SK-N-SH (cell line): Measurements from ENCODE around the gene BUB1. TPM values are rescaled to one million over a fixed set of nuclear protein-coding genes. Genes with fewer than 3 reads are reported as not detected.

Source experiments
- CTCF ChIA-PET: fragments of 300-600, 350-600 bp; formaldehyde crosslinking; extraction: SDS; loops from one replicate; lab custom pipeline; 2021; lab: Yijun Ruan, JAX
- POLR2A ChIA-PET: fragments of 350-600 bp; sonication (Branson Sonifier 250); formaldehyde crosslinking; extraction: SDS; loops from one replicate; lab custom pipeline; 2020; ENCODE audit warnings: antibody characterized with exemption, inconsistent platforms; lab: Yijun Ruan, JAX
- DNase-seq: peaks from one replicate; pipeline ENCODE4 v3.0.0; 2012
- H2AFZ ChIP-seq: fragments of 200-600 bp; sonication (generic); 2 replicates; pipeline ENCODE4 v1.8.1; 2016; ENCODE audit warnings: antibody characterized with exemption, mild to moderate bottlenecking, low read depth
- H3F3A ChIP-seq: fragments of 200-600 bp; sonication (generic); replicated peaks from 2 replicates; pipeline ENCODE3; 2016; ENCODE audit warnings: antibody characterized with exemption, mild to moderate bottlenecking; ENCODE audit not compliant: insufficient read depth
- H3K27ac ChIP-seq, 2 experiments: fragments of 200-500 bp in 1 of 2; fragments of 200-600 bp in 1 of 2; sonication (Bioruptor generic) in 1 of 2; sonication (generic), shearing (Covaris generic) in 1 of 2; 2 replicates each; pipeline versions ENCODE4 v1.5.1 to v1.6.1; 2014 to 2016; ENCODE audit warnings: low read depth in 2 of 2, inconsistent platforms in 1 of 2, low read length in 1 of 2, mild to moderate bottlenecking in 1 of 2, mixed read lengths in 1 of 2
- H3K27me3 ChIP-seq: fragments of 200-600 bp; sonication (generic), shearing (Covaris generic); 2 replicates; pipeline ENCODE4 v1.6.1; 2016; ENCODE audit warnings: mixed run types; ENCODE audit not compliant: insufficient read depth
- H3K36me3 ChIP-seq, 2 experiments: fragments of 200-500 bp in 1 of 2; fragments of 200-600 bp in 1 of 2; sonication (Bioruptor generic) in 1 of 2; sonication (generic) in 1 of 2; replicated peaks in 1 of 2; 2 replicates each; pipeline versions ENCODE3 to v1.5.1; 2014 to 2016; ENCODE audit warnings: low read length in 1 of 2, mild to moderate bottlenecking in 1 of 2; ENCODE audit not compliant: insufficient read depth in 2 of 2, control insufficient read depth in 1 of 2
- H3K4me1 ChIP-seq, 2 experiments: fragments of 200-500 bp in 1 of 2; fragments of 200-600 bp in 1 of 2; sonication (Bioruptor generic) in 1 of 2; sonication (generic), shearing (Covaris generic) in 1 of 2; 2 replicates each; pipeline versions ENCODE4 v1.5.1 to v1.6.1; 2014 to 2016; ENCODE audit warnings: low read depth in 1 of 2, low read length in 1 of 2, mixed run types in 1 of 2; ENCODE audit not compliant: insufficient read depth in 2 of 2, control insufficient read depth in 1 of 2
- H3K4me2 ChIP-seq: fragments of 200-600 bp; sonication (generic), shearing (Covaris generic); 2 replicates; pipeline ENCODE4 v1.6.1; 2017; ENCODE audit warnings: mixed run types
- H3K4me3 ChIP-seq, 2 experiments: fragments of 200-500 bp in 1 of 2; fragments of 200-600 bp in 1 of 2; sonication (Bioruptor generic) in 1 of 2; sonication (generic), shearing (Covaris generic) in 1 of 2; 2 replicates each; pipeline versions ENCODE4 v1.5.1 to v1.8.1; 2014 to 2016; ENCODE audit warnings: low read depth in 2 of 2, inconsistent platforms in 1 of 2, low read length in 1 of 2, mild to moderate bottlenecking in 1 of 2, mixed read lengths in 1 of 2, moderate library complexity in 1 of 2
- H3K79me2 ChIP-seq: fragments of 200-600 bp; sonication (generic); 2 replicates; pipeline ENCODE4 v1.8.1; 2017; ENCODE audit warnings: mild to moderate bottlenecking; ENCODE audit not compliant: insufficient read depth
- H3K9ac ChIP-seq: fragments of 200-600 bp; sonication (generic); 2 replicates; pipeline ENCODE4 v1.6.1; 2017; ENCODE audit warnings: mixed run types
- H3K9me2 ChIP-seq: fragments of 200-600 bp; sonication (generic); 2 replicates; pipeline ENCODE4 v1.6.1; 2017; ENCODE audit warnings: mixed run types
- H3K9me3 ChIP-seq: fragments of 200-600 bp; sonication (generic); 2 replicates; pipeline ENCODE4 v1.6.1; 2017; ENCODE audit warnings: mixed run types, mild to moderate bottlenecking, moderate library complexity
- H4K20me1 ChIP-seq: fragments of 200-600 bp; sonication (generic); 2 replicates; pipeline ENCODE4 v1.6.1; 2017; ENCODE audit warnings: mild to moderate bottlenecking, mixed run types; ENCODE audit not compliant: insufficient read depth
- EP300 ChIP-seq, 2 experiments: IDR thresholded peaks; 2 replicates each; pipeline versions ENCODE4 v1.4.0 to v1.6.1; 2012; ENCODE audit warnings: borderline replicate concordance in 1 of 2, low read depth in 1 of 2, low read length in 1 of 2
- FOSL2 ChIP-seq: IDR thresholded peaks from 2 replicates; pipeline ENCODE4 v1.4.0; 2012; ENCODE audit warnings: low read depth, mild to moderate bottlenecking, moderate library complexity, borderline replicate concordance
- FOXJ3 ChIP-seq: sonication (generic); formaldehyde crosslinking; IDR thresholded peaks from 2 replicates; pipeline ENCODE4 v1.5.1; 2020; ENCODE audit warnings: mild to moderate bottlenecking, missing genetic modification reagents
- GABPA ChIP-seq: IDR thresholded peaks from 2 replicates; pipeline ENCODE4 v1.4.0; 2012; ENCODE audit warnings: low read depth, mild to moderate bottlenecking
- GATA2 ChIP-seq: sonication (generic); formaldehyde crosslinking; IDR thresholded peaks from 2 replicates; pipeline ENCODE4 v1.5.0; 2020; ENCODE audit warnings: mild to moderate bottlenecking, missing genetic modification reagents
- JUND ChIP-seq: IDR thresholded peaks from 2 replicates; pipeline ENCODE4 v1.4.0; 2012
- MEF2A ChIP-seq: IDR thresholded peaks from 2 replicates; pipeline ENCODE4 v1.4.0; 2012; ENCODE audit warnings: low read depth, borderline replicate concordance
- RAD21 ChIP-seq: IDR thresholded peaks from 2 replicates; pipeline ENCODE4 v1.6.1; 2012; ENCODE audit warnings: mild to moderate bottlenecking, low read length
- REST ChIP-seq: IDR thresholded peaks from 2 replicates; pipeline ENCODE4 v1.6.1; 2012; ENCODE audit warnings: mild to moderate bottlenecking, low read depth, low read length, moderate library complexity
- SMC3 ChIP-seq: IDR thresholded peaks from 2 replicates; pipeline ENCODE4 v1.6.1; 2012; ENCODE audit warnings: low read depth, low read length, improper control_type of control experiment
- TCF12 ChIP-seq: IDR thresholded peaks from 2 replicates; pipeline ENCODE4 v1.4.0; 2012
- USF1 ChIP-seq: IDR thresholded peaks from 2 replicates; pipeline ENCODE4 v1.4.0; 2012; ENCODE audit warnings: low read depth, borderline replicate concordance
- WGBS: methylation state at CpG from one replicate; pipeline ENCODE4 v1.1.6; 2017; ENCODE audit warnings: low lambda C conversion rate; 5-methylcytosine and 5-hydroxymethylcytosine counted together
- polyA plus RNA-seq, 3 experiments: library from polyadenylated mRNA; depleted of rRNA; stranded (reverse); fragments of >200 nt; gene quantifications; 2 replicates each; pipeline ENCODE4 v1.2.3, GENCODE V29; 2012
- TF ChIP-seq, protein P1 (sequence below): fragments of 150-350 bp; IDR thresholded peaks from 2 replicates; pipeline ENCODE4 v1.6.1; 2017; ENCODE audit warnings: antibody characterized with exemption, low read length, low read depth, borderline replicate concordance
- TF ChIP-seq, protein P2 (sequence below): IDR thresholded peaks from 2 replicates; pipeline ENCODE4 v1.4.0; 2012; ENCODE audit warnings: low read depth
- TF ChIP-seq, protein P3 (sequence below): IDR thresholded peaks from 2 replicates; pipeline ENCODE4; 2012

The BUB1 gene
- polyA plus RNA-seq, 1 of the 3 experiments (the other 2 are of a cell fraction) = 9.0 TPM

DNA sequence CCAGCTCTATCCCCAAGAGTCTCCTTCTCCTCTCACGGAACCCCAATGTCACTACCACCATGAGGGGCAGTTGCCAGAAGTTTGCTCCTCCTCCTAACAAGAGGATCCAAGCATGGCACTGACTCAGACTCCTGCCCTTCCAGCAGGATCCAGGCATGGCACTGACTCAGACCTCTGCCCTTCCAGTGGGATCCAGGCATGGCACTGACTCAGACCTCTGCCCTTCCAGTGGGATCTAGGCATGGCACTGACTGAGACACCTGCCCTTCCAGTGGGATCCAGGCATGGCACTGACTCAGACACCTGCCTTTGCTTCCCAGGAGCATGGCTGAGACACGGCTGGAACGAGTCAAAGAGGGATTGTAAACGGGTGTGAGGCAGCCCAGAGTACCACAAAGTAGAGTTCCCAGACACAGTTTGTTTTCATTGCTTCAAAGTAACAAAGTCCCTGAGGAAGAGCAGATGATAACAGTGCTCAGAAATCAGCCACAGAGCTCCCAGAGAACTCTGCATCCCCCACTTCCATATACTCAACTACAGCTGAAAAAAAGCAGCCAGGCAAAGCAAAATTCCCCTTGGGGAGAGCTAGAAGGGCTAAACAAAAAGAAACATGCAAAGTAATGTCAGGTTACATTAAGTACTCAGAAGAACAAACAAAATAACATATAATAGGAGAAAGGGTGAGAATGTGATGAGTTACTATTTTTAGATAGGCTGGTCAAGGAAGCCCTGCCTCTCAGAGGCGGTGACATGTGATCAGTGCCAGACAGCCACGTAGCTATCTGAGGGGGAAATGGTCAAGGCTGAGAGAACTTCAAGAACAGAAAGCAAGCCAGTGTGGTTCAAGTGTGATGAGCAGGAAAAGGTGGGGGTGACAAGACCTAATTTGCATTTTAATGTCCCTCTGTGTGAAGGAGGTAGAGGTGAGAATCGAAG, 3.0 kb downstream of the BUB1 start:
- Histone ChIP-seq H3K36me3 (peaks cover 19 to 24% of the 10 kb centered on the region in 2 experiments), H3K79me2 (peaks cover 59% of the 10 kb centered on the region), H4K20me1 (no peaks in the 10 kb centered on the region; the same call in 1 of the 2 replicates), H3K27ac (peak overlapping the region; percentile 69 to 78), H3K4me2 (peak overlapping the region; percentile 35), H3K9ac (0 out of 2 replicates have a peak overlapping the region, but pooled peaks have one; percentile 3), H3K9me2 (no peaks in the 10 kb centered on the region), H3K4me3 (peak overlapping the region in 1 of 2 experiments; percentile 18; a peak in 1 of 4 replicates), H3K9me3 (no peaks in the 10 kb centered on the region), H3K4me1 (peaks cover 6 to 16% of the 10 kb centered on the region in 2 experiments), H3F3A (peaks cover 20% of the 10 kb centered on the region), H3K27me3 (no peaks in the 10 kb centered on the region), H2AFZ (peak overlapping the region; percentile 78)
- TF ChIP-seq, protein P1, sequence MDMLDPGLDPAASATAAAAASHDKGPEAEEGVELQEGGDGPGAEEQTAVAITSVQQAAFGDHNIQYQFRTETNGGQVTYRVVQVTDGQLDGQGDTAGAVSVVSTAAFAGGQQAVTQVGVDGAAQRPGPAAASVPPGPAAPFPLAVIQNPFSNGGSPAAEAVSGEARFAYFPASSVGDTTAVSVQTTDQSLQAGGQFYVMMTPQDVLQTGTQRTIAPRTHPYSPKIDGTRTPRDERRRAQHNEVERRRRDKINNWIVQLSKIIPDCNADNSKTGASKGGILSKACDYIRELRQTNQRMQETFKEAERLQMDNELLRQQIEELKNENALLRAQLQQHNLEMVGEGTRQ = no peak
- TF ChIP-seq GATA2 (CRISPR knock-in tag) (no peak), MEF2A (0 out of 2 replicates have a peak, but pooled peaks have one; percentile 18), TCF12 (peak; percentile 63), FOXJ3 (CRISPR knock-in tag) (no peak), RAD21 (no peak), JUND (peak; percentile 66), REST (no peak), FOSL2 (peak; percentile 75), SMC3 (no peak), GABPA (no peak), USF1 (peak; percentile 15; the same call in 1 of the 2 replicates), EP300 (IDR thresholded peaks at IDR 0.05; ENCODE audit: borderline replicate concordance in 1 of 2, low read depth in 1 of 2, low read length in 1 of 2) (no peak)
- TF ChIP-seq, protein P2, sequence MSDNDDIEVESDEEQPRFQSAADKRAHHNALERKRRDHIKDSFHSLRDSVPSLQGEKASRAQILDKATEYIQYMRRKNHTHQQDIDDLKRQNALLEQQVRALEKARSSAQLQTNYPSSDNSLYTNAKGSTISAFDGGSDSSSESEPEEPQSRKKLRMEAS = peak; percentile 66
- TF ChIP-seq, protein P3, sequence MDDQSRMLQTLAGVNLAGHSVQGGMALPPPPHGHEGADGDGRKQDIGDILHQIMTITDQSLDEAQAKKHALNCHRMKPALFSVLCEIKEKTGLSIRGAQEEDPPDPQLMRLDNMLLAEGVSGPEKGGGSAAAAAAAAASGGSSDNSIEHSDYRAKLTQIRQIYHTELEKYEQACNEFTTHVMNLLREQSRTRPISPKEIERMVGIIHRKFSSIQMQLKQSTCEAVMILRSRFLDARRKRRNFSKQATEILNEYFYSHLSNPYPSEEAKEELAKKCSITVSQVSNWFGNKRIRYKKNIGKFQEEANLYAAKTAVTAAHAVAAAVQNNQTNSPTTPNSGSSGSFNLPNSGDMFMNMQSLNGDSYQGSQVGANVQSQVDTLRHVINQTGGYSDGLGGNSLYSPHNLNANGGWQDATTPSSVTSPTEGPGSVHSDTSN = no peak; the same call in 1 of the 2 replicates
- CTCF ChIA-PET = interaction anchor here (1.4 kb wide), 1 partner anchor 80 kb away, joined by 5 read pairs; no protein-coding TSS in a partner anchor
- DNase-seq = no peak
- POLR2A ChIA-PET = no interaction called here
- WGBS = 67% methylated on average over 7 of the region's 7 CpGs
